LNCAP (cell line): ENCODE data around the gene MPRIP.

Experiments
- TF ChIP-seq, protein P1 (sequence below): fragments of 450-650 bp; IDR thresholded peaks from 2 replicates; pipeline ENCODE4 v1.5.1; 2017; ENCODE audit warnings: mild to moderate bottlenecking

Gene MPRIP

DNA sequence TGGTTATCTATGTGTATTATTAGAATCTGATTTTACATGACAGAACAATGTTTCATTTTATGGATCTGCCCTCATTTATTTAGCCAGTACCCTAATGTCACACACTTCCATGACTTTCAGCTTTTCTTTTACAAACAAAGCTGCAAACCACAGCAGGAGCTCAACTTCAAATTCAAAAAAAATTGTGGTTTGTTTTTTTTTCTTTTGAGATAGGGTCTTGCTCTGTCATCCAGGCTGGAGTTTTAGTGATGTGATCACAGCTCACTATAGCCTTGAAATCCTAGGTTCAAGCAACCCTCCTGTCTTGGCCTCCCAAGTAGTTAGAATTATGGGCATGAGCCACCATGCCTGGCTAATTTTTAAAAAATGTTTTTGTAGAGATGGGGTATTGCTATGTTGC, 8.2 kb upstream of the MPRIP start:
- TF ChIP-seq, protein P1, sequence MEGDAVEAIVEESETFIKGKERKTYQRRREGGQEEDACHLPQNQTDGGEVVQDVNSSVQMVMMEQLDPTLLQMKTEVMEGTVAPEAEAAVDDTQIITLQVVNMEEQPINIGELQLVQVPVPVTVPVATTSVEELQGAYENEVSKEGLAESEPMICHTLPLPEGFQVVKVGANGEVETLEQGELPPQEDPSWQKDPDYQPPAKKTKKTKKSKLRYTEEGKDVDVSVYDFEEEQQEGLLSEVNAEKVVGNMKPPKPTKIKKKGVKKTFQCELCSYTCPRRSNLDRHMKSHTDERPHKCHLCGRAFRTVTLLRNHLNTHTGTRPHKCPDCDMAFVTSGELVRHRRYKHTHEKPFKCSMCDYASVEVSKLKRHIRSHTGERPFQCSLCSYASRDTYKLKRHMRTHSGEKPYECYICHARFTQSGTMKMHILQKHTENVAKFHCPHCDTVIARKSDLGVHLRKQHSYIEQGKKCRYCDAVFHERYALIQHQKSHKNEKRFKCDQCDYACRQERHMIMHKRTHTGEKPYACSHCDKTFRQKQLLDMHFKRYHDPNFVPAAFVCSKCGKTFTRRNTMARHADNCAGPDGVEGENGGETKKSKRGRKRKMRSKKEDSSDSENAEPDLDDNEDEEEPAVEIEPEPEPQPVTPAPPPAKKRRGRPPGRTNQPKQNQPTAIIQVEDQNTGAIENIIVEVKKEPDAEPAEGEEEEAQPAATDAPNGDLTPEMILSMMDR = no peak

DNA sequence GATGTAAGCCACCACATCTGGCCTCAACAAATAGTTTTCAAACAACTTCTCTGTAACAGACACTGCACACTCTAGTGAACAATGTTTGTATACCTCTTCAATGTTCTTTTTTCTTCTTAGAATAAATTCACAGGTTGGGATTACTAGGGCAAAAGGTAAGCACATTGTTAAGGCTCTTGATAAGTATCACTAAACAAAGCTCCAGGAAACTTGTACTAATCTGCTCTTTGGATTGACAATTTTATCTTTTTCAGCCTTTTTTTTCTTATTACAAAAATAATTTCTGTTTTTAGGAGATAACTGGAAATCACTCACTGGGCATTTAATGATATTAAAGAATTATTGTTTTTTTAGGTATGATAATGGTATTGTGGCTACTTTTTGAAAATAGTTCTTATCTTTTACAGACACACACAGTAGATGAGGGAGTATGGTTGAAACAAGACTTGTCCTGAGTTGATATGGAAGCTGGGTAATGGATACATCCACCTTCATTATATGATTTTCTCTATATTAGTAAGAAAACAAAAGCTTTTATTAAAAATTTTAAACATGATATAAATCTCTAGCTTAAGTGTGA, 7.7 kb upstream of the MPRIP start:
- TF ChIP-seq, protein P1 = no peak

DNA sequence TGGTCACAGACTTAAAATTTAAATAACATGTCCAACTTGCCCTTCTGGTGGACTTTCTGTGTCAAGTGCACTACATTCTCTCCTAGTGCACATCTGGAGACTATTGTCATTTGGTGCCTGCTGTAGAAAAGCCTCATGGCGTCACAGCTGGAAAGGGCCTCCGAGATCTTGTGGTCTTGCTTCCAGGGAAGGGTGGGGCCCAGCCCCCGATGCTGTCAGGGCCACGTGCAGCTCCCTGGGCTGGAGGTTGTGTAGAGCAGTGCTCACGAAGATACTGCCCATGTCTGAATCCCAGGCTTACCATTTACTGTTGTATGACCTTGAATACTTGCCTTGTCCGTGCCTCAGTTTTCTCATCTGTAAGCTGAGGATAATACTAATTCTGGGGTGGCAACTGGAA, 6.8 kb upstream of the MPRIP start:
- TF ChIP-seq, protein P1 = no peak

DNA sequence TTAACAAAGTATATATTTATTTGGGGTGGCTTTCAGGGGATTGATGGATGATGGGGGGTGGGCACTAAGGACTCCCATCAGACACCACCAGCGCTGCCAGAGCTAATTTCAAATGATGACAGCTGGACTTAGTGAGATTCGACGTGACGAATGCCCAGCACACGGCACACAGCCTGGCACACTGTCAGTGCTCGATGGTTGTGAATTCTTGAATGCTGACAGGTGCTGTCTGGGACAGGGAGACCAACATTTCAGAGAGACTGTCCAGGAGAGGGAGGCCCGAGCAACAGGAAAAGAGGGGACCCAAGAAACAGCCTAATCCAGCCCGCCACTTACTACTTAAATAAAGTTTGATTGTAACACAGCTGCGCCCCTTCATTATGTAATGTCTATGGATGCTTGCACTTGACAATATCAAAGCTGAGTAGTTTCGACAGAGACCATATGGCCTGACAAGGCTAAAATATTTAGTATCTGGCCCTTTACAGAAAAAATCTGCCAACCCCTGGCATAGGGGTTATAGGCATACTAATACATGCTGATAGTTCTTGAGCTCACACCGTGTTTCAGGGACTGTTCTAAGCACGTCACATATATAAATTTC, 6.2 kb upstream of the MPRIP start:
- TF ChIP-seq, protein P1 = no peak

DNA sequence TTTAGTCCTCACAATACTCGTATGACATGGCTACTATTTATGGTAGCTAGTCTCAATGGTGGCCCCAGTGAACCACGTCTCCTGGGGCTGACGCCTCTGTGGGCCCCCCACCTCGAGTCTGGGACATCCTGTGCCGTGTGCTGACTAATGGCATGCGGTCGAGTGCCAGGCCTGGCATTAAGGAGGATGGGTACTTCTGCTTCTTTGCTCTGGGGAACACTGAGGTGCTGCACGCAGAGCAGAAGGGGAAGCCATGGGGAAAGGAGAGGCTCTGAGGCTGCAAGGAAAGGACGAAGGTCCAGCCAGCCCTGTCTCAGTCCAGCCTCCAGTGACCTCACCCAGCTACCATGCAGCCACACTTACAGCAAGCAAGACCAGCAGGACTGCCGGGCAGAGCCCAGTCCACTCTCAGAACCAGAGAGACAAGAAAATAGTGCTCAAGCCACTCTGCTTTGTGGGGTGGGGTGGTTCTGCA, 5.7 kb upstream of the MPRIP start:
- TF ChIP-seq, protein P1 = no peak

DNA sequence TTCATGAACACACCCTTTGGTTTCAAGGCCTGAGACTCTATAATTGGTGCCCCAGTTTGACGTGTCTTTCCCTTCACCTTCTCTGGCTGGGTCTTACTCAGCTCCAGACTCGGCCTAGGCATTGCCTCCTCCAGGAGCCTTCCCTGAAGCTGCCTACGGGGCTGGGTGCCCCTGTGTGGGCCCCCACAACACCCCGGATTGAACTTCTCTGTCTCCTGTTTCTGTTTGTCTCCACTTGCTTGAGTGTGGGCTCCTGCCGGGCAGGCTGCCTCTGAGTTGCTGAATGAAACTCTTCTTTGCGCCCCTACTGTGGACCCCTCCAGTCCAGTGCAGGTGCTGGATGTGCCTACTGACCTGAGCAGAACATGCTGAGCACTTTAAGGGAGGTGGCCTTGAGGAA, 2.3 kb upstream of the MPRIP start:
- TF ChIP-seq, protein P1 = no peak

DNA sequence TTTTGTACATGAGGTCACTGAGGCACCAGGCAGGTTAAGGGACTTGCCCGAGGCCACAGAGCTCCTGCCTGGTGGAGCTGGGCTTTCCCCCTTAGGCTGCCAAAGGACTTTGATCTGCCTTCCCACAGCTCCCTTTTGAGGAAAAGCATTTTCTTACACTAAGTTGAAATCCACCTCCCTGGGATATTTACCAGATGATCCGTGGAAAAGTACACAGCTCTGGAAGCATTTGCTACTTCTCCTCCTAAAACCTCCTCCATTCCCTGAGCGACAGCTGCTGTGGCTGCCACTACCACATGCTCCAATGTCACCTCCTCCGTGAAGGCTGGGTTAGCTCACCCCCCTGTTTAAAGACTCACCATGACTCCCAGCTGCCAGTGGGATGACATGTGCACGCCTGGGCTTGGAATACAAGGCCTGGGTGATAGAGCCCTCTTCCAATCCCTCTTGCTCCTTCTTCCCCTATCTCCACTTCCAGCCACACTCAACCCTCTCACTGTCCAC, 1.2 kb upstream of the MPRIP start:
- TF ChIP-seq, protein P1 = no peak
